ENCODE data around the gene RGS9BP. TPM values are rescaled to one million over a fixed set of nuclear protein-coding genes. Genes with fewer than 3 reads are reported as not detected.
A peak's percentile ranks its signal among the peaks of the same experiment; 100 is the strongest.
"Not testable (repeated sequence)": the region's sequence is repeated elsewhere in the genome, so short reads cannot be mapped to it uniquely, and the experiment has no call there.

The RGS9BP gene
- total RNA-seq, 2 experiments from 2014 or later = 0.10 to 0.19 TPM

DNA sequence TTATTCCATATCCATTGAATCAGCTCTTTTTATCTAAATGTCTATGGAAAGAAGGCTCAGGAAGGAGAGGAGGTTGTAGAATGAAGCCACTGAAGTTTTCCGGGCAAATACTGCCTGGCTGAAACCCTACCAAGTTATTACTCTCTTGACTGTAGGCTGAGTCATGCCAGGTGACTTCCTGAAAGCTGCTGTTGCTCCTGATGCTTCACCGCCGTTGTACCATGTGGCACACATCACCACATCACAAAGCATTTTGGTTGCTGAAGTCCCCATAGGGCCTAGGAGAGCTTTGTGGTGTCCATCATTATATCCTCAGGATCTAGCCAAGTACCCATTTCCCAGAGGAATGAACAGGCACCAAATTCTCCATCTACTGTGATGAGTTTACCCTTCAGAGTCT, 32.8 kb downstream of the RGS9BP start:
- Mint-ChIP-seq H3K4me3 (no peak overlapping the region), H3K9me3 (peaks cover 9% of the 10 kb centered on the region), H3K27ac (peak overlapping the region; percentile 69), H3K27me3 (no peaks in the 10 kb centered on the region), H3K36me3 (peaks cover 31% of the 10 kb centered on the region), H3K4me1 (ENCODE audit: low read depth) (peaks cover 26% of the 10 kb centered on the region)
- peak; percentile 64 for DNase-seq
- intact Hi-C loops (cut with micrococcal nuclease) = no loop called here
- POLR2A ChIA-PET = no interaction called here
- CTCF ChIA-PET = interaction anchor here (1.2 kb wide), 1 partner anchor 18 kb away, joined by 4 read pairs; no protein-coding TSS in a partner anchor

DNA sequence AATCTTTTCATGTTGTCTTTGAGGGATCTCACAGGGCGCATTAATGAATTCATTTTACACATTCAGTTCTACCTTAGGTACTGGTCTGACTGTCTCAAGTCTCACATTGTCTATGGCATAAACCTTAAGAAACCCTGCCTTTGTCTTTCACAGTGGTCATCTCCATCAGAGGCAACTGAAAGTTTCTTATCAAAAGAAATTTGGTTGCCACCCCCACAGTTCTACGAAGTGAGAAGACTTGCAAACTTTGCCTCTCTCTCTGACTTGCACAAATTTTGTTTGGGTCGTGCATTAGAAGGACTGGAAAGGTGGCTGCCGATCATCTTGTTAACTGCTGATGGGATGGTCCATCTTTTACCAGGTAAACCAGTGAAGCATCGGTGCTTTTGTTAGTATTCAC, 33.4 kb downstream of the RGS9BP start:
- intact Hi-C loops (cut with micrococcal nuclease) = no loop called here
- CTCF ChIA-PET = interaction anchor here (1.2 kb wide), 1 partner anchor 19 kb away, joined by 4 read pairs; no protein-coding TSS in a partner anchor
- POLR2A ChIA-PET = no interaction called here

GRCh38 chr19:32711747-32712146, 36.1 kb downstream of the RGS9BP start:
- ChIA-PET POLR2A (no interaction called here), CTCF (no interaction called here)
- Mint-ChIP-seq H3K4me1 (ENCODE audit: low read depth) (peaks cover 19% of the 10 kb centered on the region), H3K4me3 (no peak overlapping the region), H3K27ac (no peak overlapping the region), H3K36me3 (peaks cover 21% of the 10 kb centered on the region), H3K27me3 (no peaks in the 10 kb centered on the region), H3K9me3 (no peaks in the 10 kb centered on the region)
- DNase-seq = no peak
- intact Hi-C loops (cut with micrococcal nuclease) = no loop called here

More for the DNA sequence above, 33.4 kb downstream of the RGS9BP start:
- H3K4me1 Mint-ChIP-seq (ENCODE audit: low read depth) = peaks cover 26% of the 10 kb centered on the region
- no peak overlapping the region for H3K4me3 Mint-ChIP-seq
- no peak for DNase-seq
- H3K27me3 Mint-ChIP-seq = no peaks in the 10 kb centered on the region
- peaks cover 6% of the 10 kb centered on the region for H3K9me3 Mint-ChIP-seq
- peak overlapping the region; percentile 69 for H3K27ac Mint-ChIP-seq
- peaks cover 28% of the 10 kb centered on the region for H3K36me3 Mint-ChIP-seq

DNA sequence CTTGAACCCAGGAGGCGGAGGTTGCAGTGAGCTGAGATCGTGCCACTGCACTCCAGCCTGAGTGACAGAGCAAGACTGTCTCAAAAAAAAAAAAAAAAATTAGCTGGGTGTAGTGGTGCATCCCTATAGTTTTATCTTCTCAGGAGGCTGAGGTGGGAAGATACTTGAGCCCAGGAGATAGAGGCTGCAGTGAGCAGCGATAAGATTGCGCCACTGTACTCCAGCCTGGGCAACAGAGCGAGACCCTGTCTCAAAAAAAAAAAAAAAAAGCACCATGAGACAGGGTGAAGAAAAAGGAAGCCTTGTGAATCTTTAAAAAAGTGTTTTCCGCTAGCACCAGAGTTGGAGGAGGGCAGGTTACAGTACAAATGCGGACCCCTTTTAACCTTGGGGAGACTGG, 40.6 kb downstream of the RGS9BP start:
- DNase-seq; H3K27me3 Mint-ChIP-seq; POLR2A ChIA-PET; H3K4me3 Mint-ChIP-seq; H3K4me1 Mint-ChIP-seq (ENCODE audit: low read depth); intact Hi-C loops (cut with micrococcal nuclease); H3K9me3 Mint-ChIP-seq; H3K27ac Mint-ChIP-seq: not testable (repeated sequence)
- H3K36me3 Mint-ChIP-seq = peaks cover 15% of the 10 kb centered on the region
- CTCF ChIA-PET = interaction anchor here (0.7 kb wide), 1 partner anchor 26 kb away, joined by 3 read pairs; no protein-coding TSS in a partner anchor

DNA sequence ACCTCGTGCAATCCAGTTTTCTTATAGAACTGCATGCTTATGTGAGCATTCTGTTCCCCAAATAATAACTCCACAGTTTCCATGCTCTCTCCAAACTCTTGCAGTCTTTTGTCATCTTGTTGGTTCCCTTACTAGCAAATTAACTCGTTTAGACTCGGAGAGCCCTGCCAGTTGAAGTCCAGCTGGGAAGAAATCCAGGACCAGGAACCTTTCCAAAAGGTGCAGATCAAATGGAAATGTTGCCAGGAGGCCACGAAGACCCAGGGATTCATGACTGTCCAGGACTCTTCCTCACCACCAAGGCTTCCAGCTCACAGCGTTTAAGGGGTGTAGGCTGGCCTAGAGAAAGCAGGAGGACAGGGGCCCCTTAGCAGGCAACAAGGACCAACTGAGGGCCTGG, 41.8 kb downstream of the RGS9BP start:
- CTCF ChIA-PET = no interaction called here
- Mint-ChIP-seq H3K4me1 (ENCODE audit: low read depth) (no peaks in the 10 kb centered on the region), H3K27ac (no peak overlapping the region), H3K9me3 (no peaks in the 10 kb centered on the region), H3K36me3 (peaks cover 14% of the 10 kb centered on the region), H3K27me3 (no peaks in the 10 kb centered on the region), H3K4me3 (no peak overlapping the region)
- POLR2A ChIA-PET = no interaction called here
- DNase-seq = no peak
- intact Hi-C loops (cut with micrococcal nuclease) = no loop called here

- intact Hi-C loops (cut with micrococcal nuclease) = no loop called here
- no peak overlapping the region for H3K27ac Mint-ChIP-seq
- CTCF ChIA-PET = no interaction called here
- DNase-seq = no peak
- no peaks in the 10 kb centered on the region for H3K4me1 Mint-ChIP-seq (ENCODE audit: low read depth)
- POLR2A ChIA-PET = no interaction called here
- H3K36me3 Mint-ChIP-seq = peaks cover 10% of the 10 kb centered on the region
- no peaks in the 10 kb centered on the region for H3K27me3 Mint-ChIP-seq
- H3K4me3 Mint-ChIP-seq = no peak overlapping the region
- no peaks in the 10 kb centered on the region for H3K9me3 Mint-ChIP-seq
Observed at GRCh38 chr19:32718286-32718685, 42.6 kb downstream of the RGS9BP start.

GRCh38 chr19:32719611-32720059, 44.0 kb downstream of the RGS9BP start, which contains the start of gene TDRD12:
TSS of gene TDRD12 (plus strand) at chr19:32719767. CDS start at chr19:32720073, 306 bp downstream.
- Mint-ChIP-seq H3K9me3 (no peaks in the 10 kb centered on the region), H3K27ac (no peak within 1 kb of the TSS), H3K27me3 (no peaks in the 10 kb centered on the region), H3K4me3 (no peak within 1 kb of the TSS), H3K36me3 (peaks cover 9% of the 10 kb centered on the region), H3K4me1 (ENCODE audit: low read depth) (no peaks in the 10 kb centered on the region)
- POLR2A ChIA-PET = no interaction called here
- intact Hi-C loops (cut with micrococcal nuclease) = no loop called here
- DNase-seq = no peak
- CTCF ChIA-PET = no interaction called here

DNA sequence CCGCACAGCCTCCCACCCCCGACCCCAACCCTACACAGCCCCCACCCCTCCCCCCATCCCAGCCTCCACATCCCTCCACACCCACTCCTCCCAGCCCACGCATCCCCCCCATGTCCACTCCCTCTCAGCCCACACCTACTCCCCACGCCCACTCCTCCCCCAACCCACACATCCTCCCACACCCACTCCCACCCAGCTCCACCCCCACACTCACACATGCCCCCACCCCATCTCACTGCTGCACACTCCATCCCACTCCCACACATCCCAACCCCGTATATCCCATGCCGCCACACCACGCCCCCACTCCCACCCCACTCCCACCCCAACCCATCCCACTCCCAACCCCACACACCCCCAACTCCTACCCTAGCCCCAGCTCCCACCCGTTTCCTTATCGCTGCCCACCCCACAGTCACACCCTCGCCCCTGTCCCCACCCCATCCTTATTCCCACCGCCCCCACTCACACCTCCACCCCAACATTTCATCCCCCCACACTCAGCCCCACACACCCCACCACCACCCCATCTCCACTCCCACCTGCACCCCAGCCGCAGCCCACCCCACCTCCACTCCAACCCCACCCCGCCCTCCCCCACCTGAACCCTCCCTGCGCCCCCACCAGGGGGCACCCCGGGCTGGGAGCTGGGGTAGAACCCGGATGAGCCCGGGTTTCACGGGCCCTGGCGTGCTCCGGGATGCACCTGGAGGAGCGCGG, 44.7 kb downstream of the RGS9BP start:
- ChIA-PET CTCF (no interaction called here), POLR2A (no interaction called here)
- no peak for DNase-seq
- intact Hi-C loops (cut with micrococcal nuclease) = no loop called here
- peaks cover 6% of the 10 kb centered on the region for H3K36me3 Mint-ChIP-seq
- no peak overlapping the region for H3K4me3 Mint-ChIP-seq
- no peaks in the 10 kb centered on the region for H3K9me3 Mint-ChIP-seq
- no peaks in the 10 kb centered on the region for H3K27me3 Mint-ChIP-seq
- no peaks in the 10 kb centered on the region for H3K4me1 Mint-ChIP-seq (ENCODE audit: low read depth)
- no peak overlapping the region for H3K27ac Mint-ChIP-seq

DNA sequence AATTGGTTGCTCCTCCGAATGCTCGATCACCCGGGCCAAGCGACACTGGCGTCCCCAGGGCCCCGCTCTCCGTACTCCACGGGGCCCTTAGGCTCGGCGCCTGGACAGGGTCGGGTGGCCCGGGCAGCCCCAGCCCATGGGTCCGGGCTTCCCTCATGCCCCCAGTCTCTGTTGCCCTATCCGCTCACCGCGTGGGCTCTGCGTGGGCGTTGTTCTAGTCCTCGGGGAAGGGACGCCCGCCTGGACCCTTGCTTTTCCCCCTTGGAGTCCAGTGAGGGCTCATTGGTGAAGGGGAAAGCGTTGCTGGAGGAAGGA, 45.2 kb downstream of the RGS9BP start:
- Mint-ChIP-seq H3K27me3 (no peaks in the 10 kb centered on the region), H3K36me3 (peaks cover 6% of the 10 kb centered on the region), H3K4me3 (no peak overlapping the region), H3K9me3 (no peaks in the 10 kb centered on the region), H3K27ac (no peak overlapping the region), H3K4me1 (ENCODE audit: low read depth) (no peaks in the 10 kb centered on the region)
- no peak for DNase-seq
- ChIA-PET POLR2A (no interaction called here), CTCF (no interaction called here)
- intact Hi-C loops (cut with micrococcal nuclease) = no loop called here

Other genes starting within 250 kb of the RGS9BP start
- gene PDCD5, start 94.7 kb upstream of the RGS9BP start, total RNA-seq = 100 to 1,000 TPM; 242 to 246 TPM
- 10 to 100 TPM; 39.7 to 45.4 TPM for gene ANKRD27, start 668 bp upstream of the RGS9BP start, total RNA-seq
- 10 to 100 TPM; 14.9 to 15.0 TPM for gene NUDT19, start 16.0 kb downstream of the RGS9BP start, total RNA-seq
- gene TDRD12, start 43.9 kb downstream of the RGS9BP start, total RNA-seq = under 1 TPM; 0.24 to 0.63 TPM
- gene SLC7A9, start 193.9 kb downstream of the RGS9BP start, total RNA-seq = under 1 TPM in 1 of 2 experiments, not detected in 1; 0.22 TPM

Measured in activated CD4-positive, alpha-beta memory T cell treated with anti-CD3 and anti-CD28 coated beads for 36 hours (primary cell).